Natural killer cell (primary cell): ENCODE results near the gene ADRA2B. TPM values are rescaled to one million over a fixed set of nuclear protein-coding genes. Genes with fewer than 3 reads are reported as not detected.
A peak's percentile ranks its signal among the peaks of the same experiment; 100 is the strongest.

Experiments
- ATAC-seq, 3 donors: fragments of 150-1000 bp in 2 of 3; fragments of 200-7000 bp in 1 of 3; cut with Tn5 transposase; 1 replicate in 1 of 3; 2 replicates in 2 of 3; pipeline ENCODE4 v1.10.0; 2021; ENCODE audit warnings: mild to moderate bottlenecking in 2 of 3, moderate library complexity in 2 of 3
- DNase-seq, 2 donors: peaks; one replicate each; pipeline versions ENCODE4 v3.0.0 to v3.0.0-alpha.2; 2013 to 2021; ENCODE audit warnings: mixed read lengths in 1 of 2
- H3K27ac ChIP-seq: one replicate; pipeline ENCODE4 v1.5.1; 2013; ENCODE audit warnings: mild to moderate bottlenecking, low read length
- H3K27me3 ChIP-seq: one replicate; pipeline ENCODE4 v1.6.1; 2013; ENCODE audit warnings: low read length; ENCODE audit not compliant: control insufficient read depth, insufficient read depth
- H3K36me3 ChIP-seq: one replicate; pipeline ENCODE4 v1.6.1; 2013; ENCODE audit warnings: low read length; ENCODE audit not compliant: control insufficient read depth, insufficient read depth
- H3K4me1 ChIP-seq: one replicate; pipeline ENCODE4 v1.6.1; 2013; ENCODE audit warnings: low read length; ENCODE audit not compliant: control insufficient read depth, insufficient read depth
- H3K4me3 ChIP-seq: one replicate; pipeline ENCODE4 v1.5.1; 2013; ENCODE audit warnings: low read length
- H3K9me3 ChIP-seq: one replicate; pipeline ENCODE4 v1.6.1; 2013; ENCODE audit warnings: low read length; ENCODE audit not compliant: control insufficient read depth, insufficient read depth
- H3K27ac Mint-ChIP-seq, 2 donors: one replicate each; pipeline ENCODE4 v1.8.0; 2022; ENCODE audit warnings: mild to moderate bottlenecking in 2 of 2, mixed read lengths in 2 of 2, moderate library complexity in 1 of 2
- H3K27me3 Mint-ChIP-seq, 2 donors: one replicate each; pipeline ENCODE4 v1.8.0; 2022; ENCODE audit warnings: low read depth in 2 of 2, mixed read lengths in 2 of 2
- H3K36me3 Mint-ChIP-seq: one replicate; pipeline ENCODE4 v1.8.0; 2022; ENCODE audit warnings: mixed read lengths
- H3K4me1 Mint-ChIP-seq, 2 donors: one replicate each; pipeline ENCODE4 v1.8.0; 2022; ENCODE audit warnings: mixed read lengths in 2 of 2
- H3K4me3 Mint-ChIP-seq: one replicate; pipeline ENCODE4 v1.8.0; 2022; ENCODE audit warnings: mild to moderate bottlenecking, moderate library complexity, mixed read lengths
- H3K9me3 Mint-ChIP-seq, 2 donors: one replicate each; pipeline ENCODE4 v1.8.0; 2022; ENCODE audit warnings: mixed read lengths in 2 of 2
- WGBS: methylation state at CpG from one replicate; pipeline ENCODE4 v1.1.7; 2013; ENCODE audit warnings: missing lambda C conversion rate; ENCODE audit not compliant: insufficient coverage; 5-methylcytosine and 5-hydroxymethylcytosine counted together
- intact Hi-C: fragments of 100-400 bp; cut with micrococcal nuclease; formaldehyde crosslinking; loops from one replicate; pipeline ENCODE4 v1.14.2; 2022
- total RNA-seq, 4 donors: library from RNA; stranded (reverse); fragments of 120-200 nt in 1 of 4; gene quantifications; one replicate each; pipeline versions ENCODE4 v1.2.3 to v1.2.4, GENCODE V29; 2013 to 2022
- TF ChIP-seq, protein P1 (sequence below): fragments of 200-600 bp; IDR thresholded peaks from one replicate; pipeline ENCODE4 v1.8.0; 2022; ENCODE audit warnings: antibody characterized with exemption

The ADRA2B gene
- total RNA-seq, 3 donors from 2014 or later (not counting 1 experiment from before 2014, with no cell fraction given), result 0.18 to 1.3 (median 0.38) TPM

DNA sequence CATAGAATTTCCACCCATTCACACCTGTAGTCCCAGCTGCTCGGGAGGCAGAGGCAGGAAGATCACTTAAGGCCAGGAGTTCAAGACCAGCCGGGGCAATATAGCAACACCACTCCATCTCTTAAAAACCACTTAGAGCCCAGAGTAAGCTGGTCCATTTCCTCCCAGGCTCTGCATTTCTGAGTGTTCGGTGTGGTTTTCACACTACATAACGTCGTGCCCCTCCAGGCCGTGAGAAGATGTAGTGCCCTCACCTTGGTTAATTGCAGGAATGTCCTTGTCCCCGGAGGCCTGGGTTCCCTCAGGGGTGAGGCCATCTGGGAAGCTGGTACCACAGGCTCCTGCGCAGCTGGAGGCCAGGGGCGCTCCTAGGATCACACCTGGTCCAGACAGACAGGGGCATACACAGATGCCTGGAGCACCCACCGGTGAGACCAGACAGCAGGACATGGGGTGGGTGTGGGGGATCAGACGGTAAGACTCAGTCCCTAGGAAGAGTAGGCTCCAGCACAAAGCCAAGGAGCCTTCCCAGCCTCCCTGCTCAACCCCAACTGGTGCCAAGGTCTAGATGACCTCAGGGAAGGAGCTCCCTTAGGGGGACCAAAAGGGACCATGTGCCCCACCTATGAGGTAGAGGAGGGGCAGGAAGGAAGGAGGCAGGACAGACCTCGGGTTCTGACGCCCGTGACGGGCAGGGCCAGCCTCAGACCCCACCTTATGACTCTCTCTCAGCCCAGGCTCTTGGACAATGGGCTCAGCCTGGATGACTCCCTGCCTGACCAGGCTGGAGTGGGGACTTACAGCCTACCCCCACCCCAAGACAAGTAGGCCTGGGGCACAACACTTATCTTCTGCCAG is 21.2 kb upstream of the ADRA2B start:
- Mint-ChIP-seq H3K4me1 (peaks cover 7 to 37% of the 10 kb centered on the region in 2 donors), H3K36me3 (no peaks in the 10 kb centered on the region), H3K4me3 (peak overlapping the region; percentile 49), H3K27me3 (no peaks in the 10 kb centered on the region), H3K27ac (peak overlapping the region; percentile 61 to 82), H3K9me3 (no peaks in the 10 kb centered on the region)
- TF ChIP-seq, protein P1, sequence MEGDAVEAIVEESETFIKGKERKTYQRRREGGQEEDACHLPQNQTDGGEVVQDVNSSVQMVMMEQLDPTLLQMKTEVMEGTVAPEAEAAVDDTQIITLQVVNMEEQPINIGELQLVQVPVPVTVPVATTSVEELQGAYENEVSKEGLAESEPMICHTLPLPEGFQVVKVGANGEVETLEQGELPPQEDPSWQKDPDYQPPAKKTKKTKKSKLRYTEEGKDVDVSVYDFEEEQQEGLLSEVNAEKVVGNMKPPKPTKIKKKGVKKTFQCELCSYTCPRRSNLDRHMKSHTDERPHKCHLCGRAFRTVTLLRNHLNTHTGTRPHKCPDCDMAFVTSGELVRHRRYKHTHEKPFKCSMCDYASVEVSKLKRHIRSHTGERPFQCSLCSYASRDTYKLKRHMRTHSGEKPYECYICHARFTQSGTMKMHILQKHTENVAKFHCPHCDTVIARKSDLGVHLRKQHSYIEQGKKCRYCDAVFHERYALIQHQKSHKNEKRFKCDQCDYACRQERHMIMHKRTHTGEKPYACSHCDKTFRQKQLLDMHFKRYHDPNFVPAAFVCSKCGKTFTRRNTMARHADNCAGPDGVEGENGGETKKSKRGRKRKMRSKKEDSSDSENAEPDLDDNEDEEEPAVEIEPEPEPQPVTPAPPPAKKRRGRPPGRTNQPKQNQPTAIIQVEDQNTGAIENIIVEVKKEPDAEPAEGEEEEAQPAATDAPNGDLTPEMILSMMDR, result no peak
- H3K27me3 ChIP-seq, result no peaks in the 10 kb centered on the region
- WGBS, result 49% methylated on average over 15 of the region's 15 CpGs
- H3K9me3 ChIP-seq, result no peaks in the 10 kb centered on the region
- no peak overlapping the region for H3K27ac ChIP-seq
- peaks cover 8% of the 10 kb centered on the region for H3K36me3 ChIP-seq
- no peak overlapping the region for H3K4me3 ChIP-seq
- peak in 1 of 2 donors; percentile 49 for DNase-seq
- ATAC-seq, result peak in 2 of 3 donors; percentile 3 to 25
- peaks cover 39% of the 10 kb centered on the region for H3K4me1 ChIP-seq
- intact Hi-C loops, result loop anchor here (1.0 kb wide), 1 partner anchor 37 kb away; no protein-coding TSS in a partner anchor

DNA sequence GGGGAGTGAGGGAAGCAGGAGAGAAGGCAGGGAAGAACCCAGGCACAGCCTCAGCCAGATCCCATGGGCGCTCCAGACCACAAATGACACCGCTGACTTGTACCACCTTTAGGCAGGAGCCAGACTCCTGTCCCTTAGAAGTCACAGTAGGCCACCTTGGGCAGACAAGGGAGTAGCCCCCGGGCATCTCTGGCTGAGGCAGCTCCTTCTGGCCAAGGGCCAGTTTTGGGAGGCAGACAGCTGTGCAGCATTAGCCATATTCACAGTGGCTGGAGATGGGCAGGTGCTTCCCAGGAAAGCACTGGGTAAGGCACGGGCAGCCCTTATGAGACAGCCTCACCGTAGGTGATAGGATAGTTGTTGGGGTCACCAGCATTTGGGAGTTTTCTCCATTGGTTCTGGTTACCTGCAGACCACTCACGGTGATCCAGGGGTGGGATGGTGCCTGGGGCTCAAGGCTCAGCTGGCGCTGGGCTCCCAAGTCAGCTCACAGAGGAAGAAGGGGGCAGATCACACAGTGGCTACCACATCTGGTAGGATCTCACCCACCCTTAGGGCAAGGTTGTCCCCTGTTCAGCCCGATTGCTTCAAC is 19.9 kb upstream of the ADRA2B start:
- 90% methylated on average over 8 of the region's 8 CpGs for WGBS
- peak overlapping the region; percentile 36 to 79 for H3K27ac Mint-ChIP-seq
- no peaks in the 10 kb centered on the region for H3K9me3 Mint-ChIP-seq
- Histone ChIP-seq H3K4me1 (peaks cover 31% of the 10 kb centered on the region), H3K27me3 (no peaks in the 10 kb centered on the region), H3K27ac (no peak overlapping the region), H3K4me3 (no peak overlapping the region), H3K9me3 (no peaks in the 10 kb centered on the region), H3K36me3 (no peaks in the 10 kb centered on the region)
- peaks cover 0 to 35% of the 10 kb centered on the region in 2 donors for H3K4me1 Mint-ChIP-seq
- peak in 1 of 3 donors; percentile 1 for ATAC-seq
- DNase-seq, result no peak
- H3K27me3 Mint-ChIP-seq, result no peaks in the 10 kb centered on the region
- H3K36me3 Mint-ChIP-seq, result no peaks in the 10 kb centered on the region
- no peak overlapping the region for H3K4me3 Mint-ChIP-seq
- TF ChIP-seq, protein P1, result no peak
- intact Hi-C loops, result no loop called here

DNA sequence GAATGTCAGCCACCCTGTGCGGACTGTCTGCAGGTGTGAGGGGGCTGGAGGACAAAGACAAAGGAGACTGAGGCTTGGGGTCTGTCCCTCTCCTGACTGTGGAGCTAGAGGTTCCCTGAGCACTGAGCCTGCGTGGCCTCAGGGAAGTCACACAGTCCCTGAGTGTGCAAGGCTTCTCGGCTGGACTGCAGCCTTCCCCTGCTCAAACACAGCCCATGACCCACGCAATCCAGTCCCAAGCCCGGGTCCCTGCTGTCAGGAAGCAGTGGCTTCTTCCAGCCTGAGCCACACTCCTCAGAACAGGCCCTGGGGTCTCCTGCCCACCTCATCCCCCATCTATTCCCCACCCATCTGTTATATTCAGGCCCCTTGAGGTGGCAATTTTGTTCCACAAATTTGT is 19.2 kb upstream of the ADRA2B start:
- Histone ChIP-seq H3K36me3 (no peaks in the 10 kb centered on the region), H3K4me1 (peaks cover 30% of the 10 kb centered on the region), H3K27me3 (no peaks in the 10 kb centered on the region), H3K4me3 (no peak overlapping the region), H3K27ac (no peak overlapping the region), H3K9me3 (no peaks in the 10 kb centered on the region)
- Mint-ChIP-seq H3K36me3 (no peaks in the 10 kb centered on the region), H3K27me3 (no peaks in the 10 kb centered on the region), H3K9me3 (no peaks in the 10 kb centered on the region), H3K27ac (peak overlapping the region; percentile 36 to 79), H3K4me3 (peak overlapping the region; percentile 31), H3K4me1 (peaks cover 0 to 36% of the 10 kb centered on the region in 2 donors)
- WGBS, result 93% methylated on average over 5 of the region's 5 CpGs
- DNase-seq (no peak), ATAC-seq (no peak)
- TF ChIP-seq, protein P1, result no peak
- intact Hi-C loops, result no loop called here
